GM19324 (cell line): ENCODE results near the gene GNB1.
"Not testable (repeated sequence)": the region's sequence is repeated elsewhere in the genome, so short reads cannot be mapped to it uniquely, and the experiment has no call there.

Experiments used
- ATAC-seq: cut with Tn5 transposase; IDR thresholded peaks from one replicate; pipeline ENCODE4 v1.9.1; 2021; ENCODE audit warnings: mild to moderate bottlenecking, moderate library complexity; ENCODE audit not compliant: unreplicated experiment, low FRiP score

GNB1 gene

GRCh38 chr1:1892079-1892762 is 1.3 kb upstream of the GNB1 start:
- no peak for ATAC-seq

GRCh38 chr1:1891349-1892078 is 627 bp upstream of the GNB1 start:
- peak; percentile 4 for ATAC-seq

GRCh38 chr1:1889847-1890505 is 911 bp downstream of the GNB1 start:
- ATAC-seq: peak; percentile 43

- no peak for ATAC-seq
These were observed 1.7 kb downstream of the GNB1 start for GRCh38 chr1:1889090-1889750.

- ATAC-seq: not testable (repeated sequence)
These were observed 7.0 kb downstream of the GNB1 start for GRCh38 chr1:1883890-1884289.

GRCh38 chr1:1883092-1883873 is 7.6 kb downstream of the GNB1 start:
- ATAC-seq: no peak

DNA sequence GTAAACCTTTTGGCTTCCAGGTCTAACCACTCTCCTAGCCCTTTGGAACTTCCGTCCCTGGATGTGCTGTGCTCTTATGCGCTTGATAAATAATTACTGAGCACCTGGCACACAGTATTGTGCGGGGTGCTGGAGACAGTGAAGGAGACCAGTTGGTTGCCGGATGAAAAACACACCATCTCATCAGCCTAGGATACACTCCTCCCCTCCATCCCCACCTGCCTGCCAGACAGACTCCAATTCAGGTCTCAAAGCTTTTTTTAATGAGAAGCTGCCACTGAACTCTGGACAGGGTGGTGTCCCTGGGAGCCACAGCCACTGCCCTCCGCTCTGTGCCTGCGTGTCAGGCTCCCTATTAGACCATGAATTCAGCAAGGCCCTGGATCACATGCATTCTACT is 9.2 kb downstream of the GNB1 start:
- ATAC-seq: no peak

GRCh38 chr1:1880617-1881312 is 10.1 kb downstream of the GNB1 start:
- no peak for ATAC-seq

GRCh38 chr1:1879942-1880341 is 10.9 kb downstream of the GNB1 start:
- ATAC-seq: no peak

DNA sequence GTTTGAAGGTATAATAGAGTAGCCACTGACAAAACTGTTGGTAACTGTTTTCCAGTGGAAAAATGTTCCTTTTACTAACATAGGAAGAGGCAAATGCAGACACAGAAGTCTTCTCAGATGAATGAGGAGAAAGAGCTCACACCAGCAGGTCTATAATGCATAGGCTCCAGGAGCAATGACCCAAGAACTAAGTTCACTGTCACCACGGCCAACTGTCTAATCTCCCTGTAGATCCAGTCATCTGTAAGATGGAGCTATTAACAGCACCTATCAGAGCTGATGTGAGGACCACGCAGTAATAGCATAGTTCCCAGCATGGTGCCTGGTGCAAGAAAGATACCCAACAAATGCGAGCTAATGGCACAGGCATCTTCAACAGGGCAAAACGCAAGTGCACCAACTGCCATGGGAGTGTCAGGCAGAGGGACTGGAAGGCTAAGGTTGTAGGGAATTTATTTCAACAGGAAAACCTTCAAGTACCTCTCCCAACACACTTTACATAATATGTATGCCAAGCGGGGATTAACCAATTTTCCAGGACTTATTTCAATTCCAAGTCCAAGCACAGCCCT is 12.9 kb downstream of the GNB1 start:
- ATAC-seq: no peak

GRCh38 chr1:1876335-1876930 is 14.5 kb downstream of the GNB1 start:
- no peak for ATAC-seq

GRCh38 chr1:1875932-1876331 is 15.0 kb downstream of the GNB1 start:
- ATAC-seq: no peak

DNA sequence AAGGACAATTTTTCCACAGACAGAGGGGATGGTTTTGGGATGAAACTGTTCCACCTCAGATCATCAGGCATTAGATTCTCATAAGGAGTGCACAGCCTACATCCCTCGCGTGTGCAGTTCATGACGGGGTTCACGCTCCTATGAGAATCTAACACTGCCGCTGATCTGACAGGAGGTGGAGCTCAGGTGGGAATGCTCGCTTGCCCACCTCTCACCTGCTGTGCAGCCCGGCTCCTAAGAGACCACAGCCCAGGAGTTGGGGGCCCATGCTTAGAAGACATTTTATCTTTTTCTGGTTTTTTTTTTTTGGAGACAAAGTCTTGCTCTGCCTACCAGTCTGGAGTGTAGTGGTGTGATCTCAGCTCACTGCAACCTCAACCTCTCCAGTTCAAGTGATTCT is 16.0 kb downstream of the GNB1 start:
- ATAC-seq: no peak

DNA sequence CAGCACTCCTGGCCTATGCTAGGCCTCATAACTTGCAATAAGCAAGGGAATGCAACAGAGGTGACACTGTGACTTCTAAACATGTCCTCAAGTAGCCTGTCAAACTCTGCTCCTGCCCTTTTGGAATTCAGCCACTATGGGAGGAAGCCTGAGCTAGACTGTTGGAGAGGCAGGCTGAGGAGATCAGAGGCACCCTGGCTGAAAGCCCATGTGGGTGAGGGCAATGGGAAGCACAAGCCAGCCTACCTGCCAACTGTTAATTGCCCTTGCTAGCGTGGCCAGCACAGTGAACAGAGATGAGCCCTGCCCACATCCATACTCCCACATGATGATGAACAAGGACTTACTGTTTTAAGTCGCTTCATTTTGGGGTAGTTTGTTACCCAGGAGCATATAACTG is 17.7 kb downstream of the GNB1 start:
- no peak for ATAC-seq

DNA sequence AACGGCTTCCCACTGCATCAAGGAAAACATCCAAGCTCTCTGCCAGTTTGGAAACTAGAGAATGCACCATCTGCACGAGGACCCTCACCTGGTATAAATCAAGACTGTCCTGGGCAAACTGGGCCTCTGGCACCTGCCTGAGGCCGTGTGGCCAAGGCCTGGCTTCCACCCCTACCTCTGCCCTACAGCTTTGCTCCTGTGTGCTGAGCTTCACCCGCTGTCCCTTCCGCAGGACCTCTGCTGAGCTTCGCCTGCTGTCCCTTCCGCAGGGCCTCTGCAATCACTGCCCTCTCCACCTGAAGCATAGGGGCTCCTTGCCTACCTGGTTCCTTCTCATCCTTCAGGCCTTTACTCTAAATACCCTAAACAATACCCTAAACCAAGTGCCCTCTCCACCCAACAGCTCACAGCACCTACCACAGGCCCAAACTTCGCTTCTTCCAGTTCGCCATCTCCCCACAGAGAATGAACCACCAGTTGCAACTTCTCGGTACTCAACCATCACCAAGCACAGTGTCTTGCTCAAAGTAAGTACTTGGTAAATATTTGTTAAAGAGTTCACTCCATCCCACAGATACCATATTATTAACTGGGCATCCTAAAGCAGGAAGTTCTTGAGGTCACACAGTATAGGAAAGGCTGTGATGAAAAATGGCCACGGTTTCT is 18.4 kb downstream of the GNB1 start:
- no peak for ATAC-seq

GRCh38 chr1:1869469-1869868 is 21.4 kb downstream of the GNB1 start:
- no peak for ATAC-seq

DNA sequence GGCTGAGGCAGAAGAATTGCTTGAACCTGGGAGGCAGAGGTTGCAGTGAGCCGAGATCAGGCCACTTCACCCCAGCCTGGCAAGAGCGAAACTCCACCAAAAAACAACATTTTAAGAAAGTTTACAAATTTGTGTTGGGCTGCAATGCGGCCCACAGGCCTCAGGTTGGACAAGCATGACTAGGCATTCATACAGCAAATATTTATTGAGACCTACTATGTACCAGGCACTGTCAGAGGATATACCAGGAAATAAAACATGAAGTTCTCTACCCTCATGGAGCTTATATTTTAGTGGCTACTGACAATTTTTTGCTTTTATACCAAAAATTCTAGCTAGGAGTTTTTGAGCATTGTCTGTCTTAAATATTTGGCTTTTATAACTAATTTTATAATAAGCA is 23.7 kb downstream of the GNB1 start:
- ATAC-seq: no peak

DNA sequence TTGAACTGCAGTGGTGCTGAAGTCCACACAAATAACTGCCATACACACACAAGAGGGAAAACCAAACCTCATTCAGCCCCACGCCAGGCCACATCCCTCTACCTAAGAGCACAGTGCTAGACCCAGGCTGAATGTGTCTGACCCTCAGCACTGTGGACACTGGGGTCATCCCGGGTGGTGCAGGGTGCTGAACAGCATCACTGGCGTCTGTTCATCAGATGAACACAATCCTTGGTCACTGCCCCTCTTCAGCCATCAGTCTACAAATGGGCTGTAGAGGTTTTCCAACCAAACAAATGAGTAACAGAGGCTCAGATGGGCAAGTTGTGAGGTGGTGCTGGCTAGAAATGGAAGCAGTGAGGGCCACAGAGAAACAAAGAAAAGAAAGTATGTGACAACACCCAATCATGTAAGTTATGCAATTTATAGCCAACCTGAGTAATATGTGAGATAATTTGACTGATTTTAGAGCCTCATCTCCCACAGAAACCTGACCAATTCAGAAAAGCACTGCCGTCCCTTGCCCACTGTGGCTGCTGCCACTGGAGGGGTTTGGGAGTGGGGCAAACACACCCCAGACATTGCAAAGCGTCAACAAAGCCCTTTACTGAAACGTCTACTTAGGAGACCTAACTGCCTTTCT is 27.9 kb downstream of the GNB1 start:
- ATAC-seq: no peak
